HG02610 (cell line): ENCODE results near the gene MXRA8.
"Not testable (repeated sequence)": the region's sequence is repeated elsewhere in the genome, so short reads cannot be mapped to it uniquely, and the experiment has no call there.

Experiments
- ATAC-seq: cut with Tn5 transposase; IDR thresholded peaks from one replicate; pipeline ENCODE4 v1.9.1; 2021; ENCODE audit warnings: mild to moderate bottlenecking, moderate library complexity; ENCODE audit not compliant: unreplicated experiment

The MXRA8 gene

GRCh38 chr1:1358433-1359271, at the start of gene MXRA8:
Gene MXRA8 (minus strand): TSS chr1:1358555. CDS start chr1:1358504, 51 bp downstream.
- ATAC-seq = no peak

GRCh38 chr1:1407636-1408318, 49.4 kb upstream of the MXRA8 start:
- ATAC-seq = peak; percentile 10

GRCh38 chr1:1406821-1407635, 48.7 kb upstream of the MXRA8 start, which contains the start of gene MRPL20:
Gene MRPL20 (minus strand): TSS chr1:1407293. CDS start chr1:1407217, 76 bp downstream.
- ATAC-seq = peak; percentile 88

GRCh38 chr1:1406101-1406820, 47.9 kb upstream of the MXRA8 start:
- no peak for ATAC-seq

- ATAC-seq = no peak
Observed at GRCh38 chr1:1403653-1404052, 45.3 kb upstream of the MXRA8 start.

GRCh38 chr1:1402901-1403392, 44.6 kb upstream of the MXRA8 start:
- ATAC-seq = not testable (repeated sequence)

- ATAC-seq = no peak
Observed at GRCh38 chr1:1402072-1402900, 43.9 kb upstream of the MXRA8 start.

- no peak for ATAC-seq
Observed at GRCh38 chr1:1401457-1402010, 43.2 kb upstream of the MXRA8 start.

- no peak for ATAC-seq
Observed at GRCh38 chr1:1400576-1401456, 42.5 kb upstream of the MXRA8 start.

- ATAC-seq = no peak
Observed at GRCh38 chr1:1399872-1400575, 41.7 kb upstream of the MXRA8 start.

- peak; percentile 95 for ATAC-seq
Observed at GRCh38 chr1:1399187-1399871, 41.0 kb upstream of the MXRA8 start, which contains the start of gene CCNL2. Gene CCNL2 (minus strand): TSS chr1:1399335. CDS start chr1:1399306, 29 bp downstream.

GRCh38 chr1:1398677-1399186, 40.4 kb upstream of the MXRA8 start:
- peak; percentile 2 for ATAC-seq

- ATAC-seq = no peak
Observed at GRCh38 chr1:1397839-1398523, 39.6 kb upstream of the MXRA8 start.

GRCh38 chr1:1395166-1395565, 36.8 kb upstream of the MXRA8 start:
- ATAC-seq = no peak

- no peak for ATAC-seq
Observed at GRCh38 chr1:1394116-1394515, 35.8 kb upstream of the MXRA8 start.

GRCh38 chr1:1393428-1393827, 35.1 kb upstream of the MXRA8 start:
- no peak for ATAC-seq
